Neutrophil (primary cell): ENCODE results near the gene CAMK1D.
"Not testable (repeated sequence)": the region's sequence is repeated elsewhere in the genome, so short reads cannot be mapped to it uniquely, and the experiment has no call there.

ENCODE experiments used
- H3K27ac ChIP-seq: fragments of 200-600 bp; sonication (generic); 2 replicates; pipeline ENCODE4 v1.5.1; 2016; ENCODE audit warnings: mild to moderate bottlenecking, moderate library complexity
- H3K27me3 ChIP-seq: fragments of 200-600 bp; sonication (generic); 2 replicates; pipeline ENCODE4 v1.6.0; 2016; ENCODE audit warnings: mild to moderate bottlenecking
- H3K36me3 ChIP-seq: fragments of 200-600 bp; sonication (generic); 2 replicates; pipeline ENCODE4 v1.5.1; 2017
- H3K4me1 ChIP-seq, 2 experiments: fragments of 200-600 bp in 1 of 2; sonication (generic) in 1 of 2; 1 replicate in 1 of 2; 2 replicates in 1 of 2; pipeline versions ENCODE4 v1.5.1 to v1.6.1; 2013 to 2016; ENCODE audit warnings: low read depth in 1 of 2, low read length in 1 of 2, mild to moderate bottlenecking in 1 of 2, moderate library complexity in 1 of 2; ENCODE audit not compliant: control insufficient read depth in 1 of 2, insufficient read depth in 1 of 2
- H3K4me3 ChIP-seq, 2 experiments: fragments of 200-600 bp in 1 of 2; sonication (generic) in 1 of 2; 1 replicate in 1 of 2; 2 replicates in 1 of 2; pipeline ENCODE4 v1.5.1; 2013 to 2016; ENCODE audit warnings: low read depth in 1 of 2, low read length in 1 of 2, mild to moderate bottlenecking in 1 of 2, moderate library complexity in 1 of 2
- H3K9me3 ChIP-seq: fragments of 200-600 bp; sonication (generic); 2 replicates; pipeline ENCODE4 v1.5.1; 2016
- CTCF ChIP-seq: fragments of 200-600 bp; sonication (generic); IDR thresholded peaks from 2 replicates; pipeline ENCODE4 v1.5.1; 2016; ENCODE audit warnings: antibody characterized with exemption

Gene CAMK1D

GRCh38 chr10:12434277-12434676 is 84.9 kb downstream of the CAMK1D start:
- no peak for TF ChIP-seq CTCF

GRCh38 chr10:12434677-12435076 is 85.3 kb downstream of the CAMK1D start:
- not testable (repeated sequence) for H3K4me3 ChIP-seq, H3K4me1 ChIP-seq, H3K27me3 ChIP-seq

More at GRCh38 chr10:12434277-12434676, 84.9 kb downstream of the CAMK1D start:
- no peaks in the 10 kb centered on the region for H3K36me3 ChIP-seq
- H3K4me3 ChIP-seq, result no peak overlapping the region
- no peak overlapping the region for H3K27ac ChIP-seq
- H3K27me3 ChIP-seq, result no peaks in the 10 kb centered on the region
- H3K4me1 ChIP-seq, result no peaks in the 10 kb centered on the region
- H3K9me3 ChIP-seq, result no peaks in the 10 kb centered on the region

GRCh38 chr10:12435348-12435747 is 86.0 kb downstream of the CAMK1D start:
- Histone ChIP-seq H3K27me3 (no peaks in the 10 kb centered on the region), H3K9me3 (no peaks in the 10 kb centered on the region), H3K27ac (no peak overlapping the region), H3K36me3 (no peaks in the 10 kb centered on the region), H3K4me3 (no peak overlapping the region), H3K4me1 (no peaks in the 10 kb centered on the region)
- no peak for TF ChIP-seq CTCF

More at GRCh38 chr10:12434677-12435076, 85.3 kb downstream of the CAMK1D start:
- not testable (repeated sequence) for H3K9me3 ChIP-seq, H3K36me3 ChIP-seq, H3K27ac ChIP-seq

- Histone ChIP-seq H3K27me3 (no peaks in the 10 kb centered on the region), H3K4me1 (no peaks in the 10 kb centered on the region), H3K27ac (no peak overlapping the region), H3K36me3 (no peaks in the 10 kb centered on the region), H3K4me3 (no peak overlapping the region), H3K9me3 (no peaks in the 10 kb centered on the region)
- no peak for TF ChIP-seq CTCF
These were observed 89.8 kb downstream of the CAMK1D start for GRCh38 chr10:12438919-12439692.

GRCh38 chr10:12439767-12440166 is 90.4 kb downstream of the CAMK1D start:
- H3K4me3 ChIP-seq, H3K27me3 ChIP-seq, H3K9me3 ChIP-seq, H3K4me1 ChIP-seq, H3K36me3 ChIP-seq, H3K27ac ChIP-seq: not testable (repeated sequence)

- TF ChIP-seq CTCF, result no peak
- no peaks in the 10 kb centered on the region for H3K27me3 ChIP-seq
- H3K36me3 ChIP-seq, result no peaks in the 10 kb centered on the region
- no peak overlapping the region for H3K4me3 ChIP-seq
- no peaks in the 10 kb centered on the region for H3K9me3 ChIP-seq
- H3K27ac ChIP-seq, result no peak overlapping the region
- H3K4me1 ChIP-seq, result peaks cover 0 to 6% of the 10 kb centered on the region in 2 experiments
These were observed 93.7 kb downstream of the CAMK1D start for GRCh38 chr10:12443026-12443425.
